ENCODE results near the gene SLC22A8. TPM values are rescaled to one million over a fixed set of nuclear protein-coding genes. Genes with fewer than 3 reads are reported as not detected.

Gene SLC22A8
- total RNA-seq, 4 donors from 2014 or later = not detected

DNA sequence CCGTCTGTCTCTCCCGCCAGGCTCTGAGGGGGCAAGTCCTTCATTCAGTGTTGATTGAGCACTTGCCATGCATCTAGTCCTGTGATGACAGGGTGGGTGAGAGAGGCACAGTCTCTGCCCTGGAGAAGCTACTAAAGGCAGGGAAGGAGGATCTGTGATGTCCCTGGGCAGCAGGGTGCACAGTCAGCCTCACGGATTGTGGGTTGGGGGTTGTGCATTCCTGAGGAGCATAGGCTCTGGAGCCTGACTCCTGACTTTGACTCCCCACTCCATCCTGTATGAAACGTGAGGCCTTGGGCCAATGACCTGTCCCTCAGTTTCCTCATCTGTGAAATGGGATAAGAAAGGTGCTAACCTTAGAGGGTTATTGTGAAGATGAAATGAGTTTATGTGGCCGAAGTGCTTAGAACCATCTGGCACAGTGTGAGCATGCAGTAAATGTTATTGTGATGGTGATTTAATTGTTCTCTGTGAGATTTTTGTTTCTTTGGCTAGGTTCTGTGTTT lies 4.7 kb downstream of the SLC22A8 start:
- whole genome bisulfite sequencing, 2 donors (ENCODE audit: low coverage in 1 of 2) = 60 to 89% methylated on average over 1 to 2 of the region's 5 CpGs
- no peaks in the 10 kb centered on the region for H3K36me3 ChIP-seq
- no peak for TF ChIP-seq POLR2A (IDR thresholded peaks at IDR 0.05)
- TF ChIP-seq, protein P1, sequence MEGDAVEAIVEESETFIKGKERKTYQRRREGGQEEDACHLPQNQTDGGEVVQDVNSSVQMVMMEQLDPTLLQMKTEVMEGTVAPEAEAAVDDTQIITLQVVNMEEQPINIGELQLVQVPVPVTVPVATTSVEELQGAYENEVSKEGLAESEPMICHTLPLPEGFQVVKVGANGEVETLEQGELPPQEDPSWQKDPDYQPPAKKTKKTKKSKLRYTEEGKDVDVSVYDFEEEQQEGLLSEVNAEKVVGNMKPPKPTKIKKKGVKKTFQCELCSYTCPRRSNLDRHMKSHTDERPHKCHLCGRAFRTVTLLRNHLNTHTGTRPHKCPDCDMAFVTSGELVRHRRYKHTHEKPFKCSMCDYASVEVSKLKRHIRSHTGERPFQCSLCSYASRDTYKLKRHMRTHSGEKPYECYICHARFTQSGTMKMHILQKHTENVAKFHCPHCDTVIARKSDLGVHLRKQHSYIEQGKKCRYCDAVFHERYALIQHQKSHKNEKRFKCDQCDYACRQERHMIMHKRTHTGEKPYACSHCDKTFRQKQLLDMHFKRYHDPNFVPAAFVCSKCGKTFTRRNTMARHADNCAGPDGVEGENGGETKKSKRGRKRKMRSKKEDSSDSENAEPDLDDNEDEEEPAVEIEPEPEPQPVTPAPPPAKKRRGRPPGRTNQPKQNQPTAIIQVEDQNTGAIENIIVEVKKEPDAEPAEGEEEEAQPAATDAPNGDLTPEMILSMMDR (IDR thresholded peaks at IDR 0.05) = no peak
- TF ChIP-seq POLR2AphosphoS5 (IDR thresholded peaks at IDR 0.05) = no peak
- TF ChIP-seq EP300 (IDR thresholded peaks at IDR 0.05) = no peak

DNA sequence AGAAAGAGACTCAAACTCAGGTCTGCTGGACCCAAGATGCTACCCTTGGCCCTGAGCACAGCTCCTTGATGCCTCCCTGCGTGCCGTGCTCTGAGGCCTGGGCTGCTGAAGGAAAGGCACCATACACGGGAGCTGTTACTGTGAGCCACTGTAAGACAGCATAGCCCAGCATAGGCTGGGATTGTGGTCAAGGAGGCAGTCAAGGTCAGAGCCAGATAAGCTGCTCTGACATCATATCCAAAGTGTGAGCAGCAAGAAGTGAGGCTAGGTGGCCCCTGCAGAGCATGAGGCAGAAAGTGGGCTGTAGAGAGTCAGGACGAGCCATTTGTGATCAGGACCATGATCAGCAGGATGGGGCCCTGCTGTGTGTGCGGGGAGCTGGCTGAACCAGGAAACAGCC lies 7.7 kb downstream of the SLC22A8 start:
- no peak for ATAC-seq
- H3K4me3 ChIP-seq = no peak overlapping the region

More for the DNA sequence above, 4.7 kb downstream of the SLC22A8 start:
- H3K27ac ChIP-seq = no peak overlapping the region
- H3K4me3 ChIP-seq = no peak overlapping the region
- peaks cover 5% of the 10 kb centered on the region for H3K27me3 ChIP-seq
- ATAC-seq = no peak
- H3K9me3 ChIP-seq = no peaks in the 10 kb centered on the region
- peaks cover 0 to 9% (median 0%) of the 10 kb centered on the region in 3 donors for H3K4me1 ChIP-seq

DNA sequence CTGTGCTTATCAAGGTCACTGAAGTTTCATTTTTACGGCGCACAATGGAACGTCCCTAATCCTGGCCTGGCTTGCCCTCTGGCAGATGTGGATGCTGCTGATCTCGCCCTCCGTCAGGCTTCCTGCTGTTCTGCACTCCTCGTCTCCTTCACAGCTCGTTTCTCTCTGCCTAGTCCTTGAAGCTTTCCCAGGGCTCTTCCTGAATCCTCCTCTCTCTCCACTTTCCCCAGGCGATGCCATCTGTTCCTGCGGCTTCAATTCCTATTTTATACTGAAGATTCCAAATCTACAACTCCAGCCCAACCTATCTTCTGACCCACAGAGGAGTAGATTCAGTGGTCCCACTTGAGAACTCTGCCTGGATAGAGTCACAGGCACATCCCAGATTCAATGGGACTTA lies 14.2 kb downstream of the SLC22A8 start:
- no peak overlapping the region for H3K4me3 ChIP-seq
- H3K36me3 ChIP-seq = no peaks in the 10 kb centered on the region
- H3K9me3 ChIP-seq = no peaks in the 10 kb centered on the region
- no peaks in the 10 kb centered on the region for H3K4me1 ChIP-seq
- H3K27ac ChIP-seq = no peak overlapping the region
- WGBS, 2 donors (ENCODE audit: low coverage in 1 of 2) = 65 to 77% methylated on average over 6 to 9 of the region's 9 CpGs
- no peak for ATAC-seq
- peaks cover 10% of the 10 kb centered on the region for H3K27me3 ChIP-seq
- TF ChIP-seq, protein P1 (IDR thresholded peaks at IDR 0.05) = no peak
- TF ChIP-seq POLR2AphosphoS5 (IDR thresholded peaks at IDR 0.05) (no peak), POLR2A (IDR thresholded peaks at IDR 0.05) (no peak), EP300 (IDR thresholded peaks at IDR 0.05) (no peak)

More for the DNA sequence above, 7.7 kb downstream of the SLC22A8 start:
- Histone ChIP-seq H3K4me1 (peaks cover 0 to 6% (median 0%) of the 10 kb centered on the region in 3 donors), H3K27me3 (no peaks in the 10 kb centered on the region), H3K27ac (no peak overlapping the region), H3K36me3 (no peaks in the 10 kb centered on the region), H3K9me3 (no peaks in the 10 kb centered on the region)
- TF ChIP-seq POLR2AphosphoS5 (IDR thresholded peaks at IDR 0.05) (no peak), EP300 (IDR thresholded peaks at IDR 0.05) (no peak), POLR2A (IDR thresholded peaks at IDR 0.05) (no peak)
- TF ChIP-seq, protein P1 (IDR thresholded peaks at IDR 0.05) = no peak
- 80 to 90% methylated on average over 2 of the region's 5 CpGs for WGBS, 2 donors (ENCODE audit: low coverage in 1 of 2)

DNA sequence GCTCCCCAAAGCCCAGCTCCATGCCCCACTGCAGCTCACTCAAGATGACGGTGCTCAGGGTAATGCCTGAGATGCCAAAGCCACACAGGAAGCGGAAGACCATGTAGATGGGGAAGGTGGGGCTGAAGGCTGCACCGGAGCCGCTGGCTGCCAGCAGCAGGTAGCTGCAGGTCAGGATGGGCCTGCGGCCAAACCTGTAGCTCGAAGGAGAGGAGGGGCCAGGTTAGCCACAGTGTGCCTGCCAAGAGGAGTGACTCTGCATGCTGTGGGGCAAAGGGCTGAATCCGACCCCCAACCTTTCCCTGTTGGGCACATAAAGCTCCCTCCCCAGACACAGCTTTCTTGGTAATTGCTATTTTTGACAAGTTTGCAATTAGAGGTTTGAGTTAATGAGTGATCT lies 16.0 kb downstream of the SLC22A8 start:
- TF ChIP-seq POLR2AphosphoS5 (IDR thresholded peaks at IDR 0.05) (no peak), POLR2A (IDR thresholded peaks at IDR 0.05) (no peak), EP300 (IDR thresholded peaks at IDR 0.05) (no peak)
- TF ChIP-seq, protein P1 (IDR thresholded peaks at IDR 0.05) = no peak
- H3K4me3 ChIP-seq = no peak overlapping the region
- H3K9me3 ChIP-seq = no peaks in the 10 kb centered on the region
- H3K27ac ChIP-seq = no peak overlapping the region
- no peaks in the 10 kb centered on the region for H3K36me3 ChIP-seq
- WGBS, 2 donors (ENCODE audit: low coverage in 1 of 2) = 60 to 80% methylated on average over 1 to 2 of the region's 7 CpGs
- no peaks in the 10 kb centered on the region for H3K4me1 ChIP-seq
- no peak for ATAC-seq
- peaks cover 10% of the 10 kb centered on the region for H3K27me3 ChIP-seq

DNA sequence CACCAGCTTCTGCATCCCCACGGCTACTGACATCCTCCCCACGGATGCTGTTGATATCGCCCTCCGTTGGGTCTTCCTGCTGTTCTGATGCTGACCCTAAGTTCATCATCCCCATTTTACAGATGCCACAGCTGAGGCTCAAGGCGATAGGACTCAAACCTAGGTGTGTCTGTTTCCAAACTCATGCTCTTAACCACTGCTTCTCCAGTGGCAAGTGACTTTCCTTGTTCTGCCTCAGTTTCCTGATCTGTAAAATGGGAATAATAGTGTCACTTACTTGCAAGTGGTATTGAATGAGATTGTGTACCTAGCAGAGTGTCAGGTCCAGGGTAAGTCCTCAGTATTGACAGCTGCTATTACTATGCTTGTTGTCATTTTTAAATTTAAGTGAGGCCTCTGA lies 16.5 kb downstream of the SLC22A8 start:
- Histone ChIP-seq H3K27ac (no peak overlapping the region), H3K4me1 (no peaks in the 10 kb centered on the region), H3K9me3 (no peaks in the 10 kb centered on the region), H3K4me3 (no peak overlapping the region), H3K36me3 (no peaks in the 10 kb centered on the region), H3K27me3 (peaks cover 10% of the 10 kb centered on the region)
- no peak for TF ChIP-seq POLR2AphosphoS5 (IDR thresholded peaks at IDR 0.05)
- TF ChIP-seq, protein P1 (IDR thresholded peaks at IDR 0.05) = no peak
- no peak for TF ChIP-seq EP300 (IDR thresholded peaks at IDR 0.05)
- TF ChIP-seq POLR2A (IDR thresholded peaks at IDR 0.05) = no peak
- ATAC-seq = no peak
- WGBS, 2 donors (ENCODE audit: low coverage in 1 of 2) = 91% methylated on average over 5 of the region's 5 CpGs; no CpG with 5 or more reads in 1 of the 2 donors

All from gastroesophageal sphincter (tissue), 4 donors.